CD14-positive monocyte (primary cell): ENCODE data around the gene ZSWIM1. TPM values are rescaled to one million over a fixed set of nuclear protein-coding genes. Genes with fewer than 3 reads are reported as not detected.

Source experiments
- DNase-seq, 3 donors: peaks; one replicate each; pipeline ENCODE4 v3.0.0-alpha.2; 2011 to 2022
- H2AFZ ChIP-seq: 2 replicates; pipeline ENCODE4 v1.6.0; 2012; ENCODE audit warnings: mild to moderate bottlenecking, low read depth, low read length, inconsistent platforms; ENCODE audit not compliant: insufficient read depth, poor library complexity, severe bottlenecking
- H3K27ac ChIP-seq, 2 donors: 1 replicate in 1 of 2; 2 replicates in 1 of 2; pipeline ENCODE4 v1.5.1; 2012 to 2013; ENCODE audit warnings: low read length in 2 of 2, control low read depth in 1 of 2, inconsistent platforms in 1 of 2, low read depth in 1 of 2, mild to moderate bottlenecking in 1 of 2
- H3K27me3 ChIP-seq, 2 donors: one replicate each; pipeline versions ENCODE4 v1.6.0 to v1.6.1; 2011 to 2013; ENCODE audit warnings: low read length in 2 of 2; ENCODE audit not compliant: control insufficient read depth in 2 of 2, insufficient read depth in 2 of 2
- H3K36me3 ChIP-seq, 2 donors: replicated peaks in 1 of 2; 1 replicate in 1 of 2; 2 replicates in 1 of 2; pipeline versions ENCODE4 v1.5.1 to v1.6.1; 2012 to 2013; ENCODE audit warnings: low read length in 2 of 2, control low read depth in 1 of 2, inconsistent platforms in 1 of 2, mild to moderate bottlenecking in 1 of 2; ENCODE audit not compliant: insufficient read depth in 2 of 2, control insufficient read depth in 1 of 2
- H3K4me1 ChIP-seq, 2 donors: 1 replicate in 1 of 2; 2 replicates in 1 of 2; pipeline versions ENCODE4 v1.5.1 to v1.6.1; 2012 to 2013; ENCODE audit warnings: low read length in 2 of 2, control low read depth in 1 of 2, inconsistent platforms in 1 of 2, mild to moderate bottlenecking in 1 of 2, moderate library complexity in 1 of 2; ENCODE audit not compliant: insufficient read depth in 2 of 2, control insufficient read depth in 1 of 2
- H3K4me2 ChIP-seq: replicated peaks from 2 replicates; pipeline ENCODE3; 2012; ENCODE audit warnings: low read length, moderate library complexity, mild to moderate bottlenecking; ENCODE audit not compliant: poor library complexity, severe bottlenecking; ENCODE audit errors: extremely low read depth
- H3K4me3 ChIP-seq, 3 experiments: fragments of 200-600 bp in 1 of 3; sonication (generic) in 1 of 3; replicated peaks in 1 of 3; 1 replicate in 2 of 3; 2 replicates in 1 of 3; pipeline ENCODE4 v1.5.1; 2011 to 2013; ENCODE audit warnings: low read length in 3 of 3, mild to moderate bottlenecking in 3 of 3, control low read depth in 2 of 3, low read depth in 2 of 3, inconsistent platforms in 1 of 3, moderate library complexity in 1 of 3
- H3K79me2 ChIP-seq: 2 replicates; pipeline ENCODE4 v1.6.0; 2012; ENCODE audit warnings: mild to moderate bottlenecking, control low read depth, inconsistent platforms, low read length, moderate library complexity; ENCODE audit not compliant: insufficient read depth
- H3K9ac ChIP-seq: 2 replicates; pipeline ENCODE4 v1.6.0; 2017; ENCODE audit warnings: low read length, mild to moderate bottlenecking; ENCODE audit not compliant: insufficient read depth, poor library complexity, severe bottlenecking
- H3K9me3 ChIP-seq, 2 donors: replicated peaks in 1 of 2; 1 replicate in 1 of 2; 2 replicates in 1 of 2; pipeline versions ENCODE4 v1.5.1 to v1.6.1; 2012 to 2013; ENCODE audit warnings: low read length in 2 of 2, control low read depth in 1 of 2; ENCODE audit not compliant: control insufficient read depth in 1 of 2, insufficient read depth in 1 of 2
- H4K20me1 ChIP-seq: 2 replicates; pipeline ENCODE4 v1.6.0; 2012; ENCODE audit warnings: mild to moderate bottlenecking, low read length, control low read depth, moderate library complexity; ENCODE audit not compliant: insufficient read depth
- H3K27ac Mint-ChIP-seq, 7 donors: one replicate each; pipeline ENCODE4 v1.8.0; 2020; ENCODE audit warnings: mild to moderate bottlenecking in 7 of 7, mixed read lengths in 7 of 7, moderate library complexity in 6 of 7, inconsistent platforms in 2 of 7
- H3K27me3 Mint-ChIP-seq, 3 donors: one replicate each; pipeline ENCODE4 v1.8.0; 2021 to 2022; ENCODE audit warnings: low read depth in 3 of 3, mild to moderate bottlenecking in 3 of 3, mixed read lengths in 3 of 3, moderate library complexity in 3 of 3, inconsistent platforms in 1 of 3
- H3K36me3 Mint-ChIP-seq, 2 donors: one replicate each; pipeline ENCODE4 v1.8.0; 2020; ENCODE audit warnings: mixed read lengths in 2 of 2, inconsistent platforms in 1 of 2, mild to moderate bottlenecking in 1 of 2
- H3K4me1 Mint-ChIP-seq: one replicate; pipeline ENCODE4 v1.8.0; 2020; ENCODE audit warnings: mild to moderate bottlenecking, mixed read lengths
- H3K4me3 Mint-ChIP-seq, 2 donors: one replicate each; pipeline ENCODE4 v1.8.0; 2020; ENCODE audit warnings: mild to moderate bottlenecking in 2 of 2, mixed read lengths in 2 of 2, moderate library complexity in 1 of 2
- H3K9me3 Mint-ChIP-seq, 7 donors: one replicate each; pipeline ENCODE4 v1.8.0; 2020 to 2022; ENCODE audit warnings: mixed read lengths in 7 of 7, mild to moderate bottlenecking in 6 of 7, moderate library complexity in 6 of 7, inconsistent platforms in 2 of 7
- WGBS: methylation state at CpG from one replicate; pipeline ENCODE4 v1.1.5; 2013; ENCODE audit warnings: missing lambda C conversion rate; ENCODE audit not compliant: insufficient coverage; 5-methylcytosine and 5-hydroxymethylcytosine counted together
- intact Hi-C, 2 donors: fragments of 100-400 bp; cut with micrococcal nuclease; formaldehyde crosslinking; loops; one replicate each; pipeline versions ENCODE4 v1.15.0 to v1.15.1; 2023
- polyA plus RNA-seq, 3 donors: library from polyadenylated mRNA; depleted of rRNA in 1 of 3; unstranded in 2 of 3; stranded (reverse) in 1 of 3; fragments of 300-500 nt in 2 of 3; fragments of >200 nt in 1 of 3; fragmentation: Illumina TruSeq in 2 of 3; gene quantifications; 1 replicate in 2 of 3; 2 replicates in 1 of 3; pipeline ENCODE4 v1.2.3, GENCODE V29; 2012 to 2021
- TF ChIP-seq, protein P1 (sequence below): fragments of 200-600 bp; IDR thresholded peaks from one replicate; pipeline ENCODE4 v1.8.0; 2022; ENCODE audit warnings: antibody characterized with exemption, mild to moderate bottlenecking

ZSWIM1 gene
- polyA plus RNA-seq, 3 donors: 2.5 to 2.6 (median 2.5) TPM

GRCh38 chr20:45874576-45874975, 6.5 kb upstream of the ZSWIM1 start:
- no peak overlapping the region for H3K9ac ChIP-seq
- H3K4me3 ChIP-seq: no peak overlapping the region
- no peaks in the 10 kb centered on the region for H3K9me3 ChIP-seq
- TF ChIP-seq, protein P1, sequence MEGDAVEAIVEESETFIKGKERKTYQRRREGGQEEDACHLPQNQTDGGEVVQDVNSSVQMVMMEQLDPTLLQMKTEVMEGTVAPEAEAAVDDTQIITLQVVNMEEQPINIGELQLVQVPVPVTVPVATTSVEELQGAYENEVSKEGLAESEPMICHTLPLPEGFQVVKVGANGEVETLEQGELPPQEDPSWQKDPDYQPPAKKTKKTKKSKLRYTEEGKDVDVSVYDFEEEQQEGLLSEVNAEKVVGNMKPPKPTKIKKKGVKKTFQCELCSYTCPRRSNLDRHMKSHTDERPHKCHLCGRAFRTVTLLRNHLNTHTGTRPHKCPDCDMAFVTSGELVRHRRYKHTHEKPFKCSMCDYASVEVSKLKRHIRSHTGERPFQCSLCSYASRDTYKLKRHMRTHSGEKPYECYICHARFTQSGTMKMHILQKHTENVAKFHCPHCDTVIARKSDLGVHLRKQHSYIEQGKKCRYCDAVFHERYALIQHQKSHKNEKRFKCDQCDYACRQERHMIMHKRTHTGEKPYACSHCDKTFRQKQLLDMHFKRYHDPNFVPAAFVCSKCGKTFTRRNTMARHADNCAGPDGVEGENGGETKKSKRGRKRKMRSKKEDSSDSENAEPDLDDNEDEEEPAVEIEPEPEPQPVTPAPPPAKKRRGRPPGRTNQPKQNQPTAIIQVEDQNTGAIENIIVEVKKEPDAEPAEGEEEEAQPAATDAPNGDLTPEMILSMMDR: no peak
- 91% methylated on average over 4 of the region's 4 CpGs for WGBS
- no peaks in the 10 kb centered on the region for H3K27me3 ChIP-seq
- no peak overlapping the region for H3K4me2 ChIP-seq
- no peak overlapping the region for H3K27ac ChIP-seq
- Mint-ChIP-seq H3K4me1 (no peaks in the 10 kb centered on the region), H3K27ac (no peak overlapping the region), H3K4me3 (no peak overlapping the region), H3K36me3 (peaks cover 35 to 40% of the 10 kb centered on the region in 2 donors), H3K27me3 (no peaks in the 10 kb centered on the region), H3K9me3 (no peaks in the 10 kb centered on the region)
- H3K79me2 ChIP-seq: no peaks in the 10 kb centered on the region
- no peak for DNase-seq
- peaks cover 22 to 24% of the 10 kb centered on the region in 2 donors for H3K36me3 ChIP-seq
- no peaks in the 10 kb centered on the region for H4K20me1 ChIP-seq
- H2AFZ ChIP-seq: no peak overlapping the region
- no peaks in the 10 kb centered on the region for H3K4me1 ChIP-seq
- intact Hi-C loops: no loop called here

- Mint-ChIP-seq H3K27me3 (no peaks in the 10 kb centered on the region), H3K4me3 (no peak overlapping the region), H3K9me3 (no peaks in the 10 kb centered on the region), H3K36me3 (peaks cover 36 to 37% of the 10 kb centered on the region in 2 donors), H3K4me1 (peaks cover 17% of the 10 kb centered on the region), H3K27ac (no peak overlapping the region)
- over 99% methylated on average over 12 of the region's 13 CpGs for WGBS
- DNase-seq: no peak
- no peak overlapping the region for H3K4me3 ChIP-seq
- no peaks in the 10 kb centered on the region for H3K9me3 ChIP-seq
- peaks cover 30 to 36% of the 10 kb centered on the region in 2 donors for H3K36me3 ChIP-seq
- peaks cover 22% of the 10 kb centered on the region for H3K79me2 ChIP-seq
- H4K20me1 ChIP-seq: no peaks in the 10 kb centered on the region
- H3K9ac ChIP-seq: no peak overlapping the region
- H3K27me3 ChIP-seq: no peaks in the 10 kb centered on the region
- peaks cover 9 to 18% of the 10 kb centered on the region in 2 donors for H3K4me1 ChIP-seq
- no peak overlapping the region for H2AFZ ChIP-seq
- intact Hi-C loops: no loop called here
- no peak overlapping the region for H3K4me2 ChIP-seq
- TF ChIP-seq, protein P1: no peak
- no peak overlapping the region for H3K27ac ChIP-seq
Observed at GRCh38 chr20:45878076-45878761, 2.8 kb upstream of the ZSWIM1 start.
